Fibroblast of skin of right quadriceps (primary cell): ENCODE data around the gene LDLRAP1.
A peak's percentile ranks its signal among the peaks of the same experiment; 100 is the strongest.
"Not testable (repeated sequence)": the region's sequence is repeated elsewhere in the genome, so short reads cannot be mapped to it uniquely, and the experiment has no call there.

Experiments
- DNase-seq: peaks from one replicate; pipeline ENCODE4 v3.0.0-alpha.2; 2013

LDLRAP1 gene, protein sequence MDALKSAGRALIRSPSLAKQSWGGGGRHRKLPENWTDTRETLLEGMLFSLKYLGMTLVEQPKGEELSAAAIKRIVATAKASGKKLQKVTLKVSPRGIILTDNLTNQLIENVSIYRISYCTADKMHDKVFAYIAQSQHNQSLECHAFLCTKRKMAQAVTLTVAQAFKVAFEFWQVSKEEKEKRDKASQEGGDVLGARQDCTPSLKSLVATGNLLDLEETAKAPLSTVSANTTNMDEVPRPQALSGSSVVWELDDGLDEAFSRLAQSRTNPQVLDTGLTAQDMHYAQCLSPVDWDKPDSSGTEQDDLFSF

DNA sequence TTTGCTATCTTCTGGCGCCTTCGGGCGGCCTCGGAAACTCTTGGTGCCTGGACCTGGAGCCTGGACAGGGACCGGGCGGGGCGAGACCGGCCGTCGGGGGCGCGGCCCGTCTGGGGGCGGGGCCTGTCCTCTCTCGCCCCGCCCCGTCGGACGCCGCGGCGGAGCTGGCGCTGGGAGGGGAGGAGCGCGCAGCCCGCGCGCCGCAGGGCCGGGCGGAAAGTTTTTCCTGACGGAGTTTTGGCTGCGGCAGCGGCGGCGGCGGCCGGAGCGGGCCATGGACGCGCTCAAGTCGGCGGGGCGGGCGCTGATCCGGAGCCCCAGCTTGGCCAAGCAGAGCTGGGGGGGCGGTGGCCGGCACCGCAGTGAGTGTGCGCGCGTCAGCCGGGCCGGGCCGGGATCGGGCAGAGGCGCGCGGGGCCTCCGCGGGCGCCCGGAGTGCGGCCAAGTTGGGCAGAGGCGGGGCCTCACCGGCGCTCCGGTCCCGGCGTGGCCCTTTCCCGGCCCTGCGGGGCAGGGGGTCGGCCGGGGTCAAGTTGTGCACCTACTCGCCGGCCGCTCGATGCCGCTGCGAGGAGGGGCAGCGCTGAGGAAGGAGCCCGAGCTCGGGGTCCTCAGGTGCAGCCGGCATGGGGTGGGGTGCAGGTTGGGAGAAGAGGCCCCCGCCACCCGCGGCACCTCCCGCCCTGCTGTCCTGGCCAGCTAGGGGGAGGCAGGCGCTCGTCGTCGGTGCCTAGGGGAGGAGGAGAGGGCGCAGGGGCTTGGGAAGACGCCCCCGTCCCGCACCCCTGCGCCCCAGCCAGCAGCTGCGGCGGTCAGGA is at the start of gene LDLRAP1:
TSS of gene LDLRAP1 (plus strand) at position 182 of the 818 bp plus-strand sequence. CDS start at position 275, 93 bp downstream.
- peak; percentile 71 for DNase-seq

DNA sequence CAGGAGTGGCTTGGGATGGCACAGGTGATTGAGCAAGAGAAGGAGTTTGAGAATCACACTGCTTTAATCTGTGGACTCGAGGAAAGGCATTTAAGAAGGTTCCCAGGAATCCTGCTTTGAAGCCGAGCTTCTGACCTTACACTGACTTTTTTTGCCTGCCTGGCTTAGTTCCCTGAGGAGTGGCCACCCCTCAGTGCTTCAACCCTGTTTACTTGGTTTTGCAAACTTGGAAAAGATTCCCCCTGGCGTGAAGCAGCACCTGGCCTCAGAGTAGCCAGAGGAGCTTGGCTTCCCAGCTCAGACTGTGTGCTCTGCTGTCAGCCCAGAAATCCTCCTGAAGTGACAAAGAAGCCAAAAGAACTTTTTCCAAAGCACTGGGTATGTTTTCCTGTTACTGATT is 48.5 kb upstream of the LDLRAP1 start:
- DNase-seq = no peak

DNA sequence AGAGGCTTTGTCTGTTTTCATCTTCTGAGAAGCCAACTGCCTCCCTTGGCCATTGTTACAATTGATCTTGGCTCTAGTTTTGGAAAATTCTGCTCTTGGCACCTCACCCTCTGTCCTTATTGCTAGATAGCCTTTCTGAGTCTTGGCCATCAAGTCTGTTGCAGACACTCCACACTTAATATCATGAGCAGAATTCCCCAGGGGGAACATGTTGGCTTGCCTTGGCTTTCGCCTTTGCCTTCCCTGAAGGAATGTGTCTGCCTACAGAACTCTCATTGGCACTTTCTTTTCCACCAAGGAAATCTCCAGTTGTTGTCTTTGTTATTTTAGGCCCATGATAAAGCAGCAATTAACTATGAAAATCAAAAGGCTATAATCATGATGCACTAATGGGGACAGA is 42.7 kb upstream of the LDLRAP1 start:
- DNase-seq = peak; percentile 45

DNA sequence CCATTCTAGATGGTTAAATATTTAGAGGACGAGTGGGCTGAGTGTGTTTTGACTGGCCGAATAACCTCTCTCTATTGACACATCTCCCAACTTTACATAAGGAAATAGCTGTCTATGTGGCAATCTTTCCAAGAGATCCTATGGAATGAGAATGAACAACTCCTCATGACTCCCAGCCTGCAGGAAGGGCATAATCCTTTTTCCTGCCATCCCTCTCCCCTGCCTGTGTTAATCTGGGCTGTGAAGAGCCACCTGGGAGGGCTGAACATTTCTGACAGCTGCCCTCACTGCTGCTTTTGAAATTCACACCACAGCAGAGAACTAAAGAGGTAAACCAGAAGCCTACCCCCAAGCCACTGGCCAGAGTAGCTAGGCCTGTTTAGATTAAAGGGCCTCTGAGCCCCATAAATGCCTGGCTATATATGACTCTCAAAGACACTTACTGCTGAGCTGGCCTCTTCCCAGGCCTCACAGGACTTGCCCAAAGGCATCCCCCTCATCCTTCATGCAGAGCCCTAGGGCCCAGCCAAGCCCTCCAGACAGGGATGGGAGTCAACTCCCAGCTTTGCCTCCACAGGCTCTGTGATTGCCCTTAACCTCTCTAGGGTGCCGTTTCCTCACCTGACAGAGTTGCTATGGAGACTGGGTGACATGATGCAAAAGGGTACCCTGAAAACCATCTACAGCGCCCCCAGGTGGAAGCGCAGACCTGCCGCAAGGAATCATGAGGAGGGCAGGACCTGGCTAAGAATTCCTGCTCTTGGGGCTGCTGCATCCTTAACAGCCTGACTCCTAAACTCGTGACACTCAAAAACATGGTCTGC is 42.0 kb upstream of the LDLRAP1 start:
- peak; percentile 95 for DNase-seq

DNA sequence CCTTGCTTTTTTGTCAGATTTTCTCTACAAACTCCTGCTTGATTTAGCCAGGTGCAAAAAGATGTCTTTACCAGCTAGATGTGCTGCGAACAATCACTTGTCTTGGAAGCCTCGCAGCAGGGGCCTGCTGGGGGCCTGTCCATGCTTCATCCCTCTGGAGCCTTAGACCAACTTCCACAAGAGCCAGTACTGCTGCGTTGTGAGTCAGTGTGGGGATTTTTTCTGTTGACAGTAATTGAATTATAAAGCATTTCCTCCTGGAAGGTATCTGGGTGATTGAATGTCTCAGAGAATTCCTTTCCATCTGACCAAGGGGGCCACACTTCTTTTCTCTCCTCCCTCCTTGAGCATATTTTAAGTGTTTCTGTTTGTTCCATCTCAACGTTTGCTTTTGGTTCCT is 40.4 kb upstream of the LDLRAP1 start:
- peak; percentile 86 for DNase-seq

DNA sequence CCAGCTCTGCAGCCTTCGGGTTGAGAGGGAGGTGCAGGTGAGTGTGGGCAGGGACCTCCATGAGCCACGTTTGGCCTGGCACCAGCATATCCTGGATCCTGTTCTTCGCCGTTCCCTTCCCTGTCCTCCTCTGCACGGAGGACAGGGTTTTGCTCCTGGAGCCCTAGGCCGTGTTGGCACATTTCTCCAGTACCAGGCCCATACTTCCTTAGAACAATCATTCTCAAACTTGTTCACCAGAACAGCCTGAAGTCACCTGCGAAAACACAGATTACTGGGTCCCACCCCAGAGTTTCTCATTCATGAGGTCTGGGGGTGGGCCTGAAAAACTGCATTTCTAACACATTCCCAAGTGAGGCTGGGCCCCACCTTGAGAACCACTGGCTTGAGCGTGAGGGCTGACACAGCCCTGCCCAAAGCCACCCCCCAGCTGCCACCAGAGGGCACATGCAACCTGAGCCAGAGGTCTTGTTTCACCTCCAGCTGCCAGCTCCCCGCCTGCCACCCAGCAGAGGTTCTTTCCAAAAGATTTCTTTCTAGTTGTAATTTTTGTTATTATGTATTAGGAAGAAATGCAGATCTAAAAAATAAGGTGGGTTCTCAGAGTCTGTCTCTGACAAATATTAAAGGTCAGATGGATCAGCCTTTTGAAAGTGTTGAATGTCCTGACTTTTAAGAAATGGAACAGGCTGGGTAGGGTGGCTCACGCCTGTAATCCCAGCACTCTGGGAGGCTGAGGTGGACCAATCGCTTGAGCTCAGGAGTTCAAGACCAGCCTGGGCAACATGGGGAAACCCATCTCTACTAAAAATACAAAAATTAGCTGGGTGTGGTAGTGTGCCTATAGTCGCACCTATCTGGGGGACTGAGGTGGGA is 39.6 kb upstream of the LDLRAP1 start:
- DNase-seq = no peak

DNA sequence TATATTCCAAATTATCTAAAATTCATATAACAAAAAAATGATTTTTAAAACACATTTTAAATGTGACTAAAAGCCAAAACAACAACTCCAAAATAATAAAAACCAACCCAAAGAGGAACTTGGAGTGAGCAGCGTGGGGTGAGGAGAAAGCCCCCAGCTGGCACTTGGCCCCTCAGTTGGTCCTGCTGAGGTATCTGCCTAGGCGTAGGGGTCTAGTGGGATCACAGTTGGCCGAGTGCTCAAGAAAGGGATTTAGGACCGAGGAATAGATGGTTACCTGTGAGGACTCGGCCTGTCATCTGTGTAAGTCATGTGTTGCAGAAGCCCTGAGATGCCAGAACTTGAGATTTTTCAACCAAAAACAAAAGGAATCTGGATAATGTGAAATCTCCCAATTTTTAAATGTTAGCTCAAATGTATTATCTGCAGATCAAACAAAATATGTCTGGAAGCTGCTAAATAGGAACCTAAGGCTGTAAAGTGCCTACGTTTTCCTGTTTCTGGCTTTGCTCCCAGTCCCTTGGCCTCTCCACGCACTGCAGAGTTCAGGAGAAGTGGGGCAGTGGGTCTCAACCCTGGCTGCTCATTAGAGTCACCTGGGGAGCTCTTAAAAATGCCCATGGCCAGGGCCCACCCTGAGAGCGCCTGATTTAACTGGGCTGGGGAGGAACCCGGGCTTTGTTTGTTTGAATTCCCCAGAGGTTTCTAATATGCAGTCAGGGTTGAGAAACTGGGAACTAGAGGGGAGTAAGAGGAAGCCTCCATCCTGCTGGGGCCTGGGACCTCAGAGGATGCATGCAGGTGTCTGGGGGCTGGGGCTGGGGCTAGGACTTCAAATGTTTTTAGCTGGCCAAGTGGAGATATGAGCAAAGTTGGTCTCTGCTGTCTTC is 38.5 kb upstream of the LDLRAP1 start:
- DNase-seq = peak; percentile 73

DNA sequence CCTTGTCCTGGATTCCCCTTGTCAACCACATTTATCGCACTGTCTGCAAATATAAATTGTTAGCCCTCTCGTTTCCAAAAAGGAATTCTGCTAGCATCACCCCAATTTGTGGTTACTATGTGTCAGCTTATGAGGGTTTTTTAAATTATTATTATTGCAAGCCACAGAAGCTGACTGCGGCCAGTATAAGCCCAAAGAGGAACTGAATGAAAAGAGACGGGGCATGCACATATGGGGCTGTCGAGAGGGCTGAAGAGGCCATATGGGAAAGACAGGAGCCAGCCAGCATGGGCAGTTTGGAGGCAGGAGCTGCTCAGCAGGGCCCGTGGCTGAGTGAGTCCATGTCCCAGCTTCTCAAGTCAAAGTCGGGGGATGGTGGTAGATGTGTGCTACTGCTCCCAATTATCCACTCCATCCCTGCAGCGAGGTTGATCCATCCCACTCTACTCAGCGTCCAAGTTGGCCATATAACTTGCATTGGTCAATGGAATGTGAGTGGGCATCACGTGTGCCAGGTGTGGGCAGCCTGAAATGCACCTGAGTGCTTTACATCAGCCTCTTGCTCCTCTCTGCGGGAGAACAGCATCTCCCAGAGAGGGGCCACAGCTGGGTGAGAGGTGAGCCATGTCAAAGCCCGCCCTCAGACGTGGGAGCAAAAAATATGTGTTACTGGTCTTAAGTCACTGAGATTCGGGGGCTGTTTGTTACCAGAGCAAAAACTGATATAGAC is 37.6 kb upstream of the LDLRAP1 start:
- peak; percentile 74 for DNase-seq

DNA sequence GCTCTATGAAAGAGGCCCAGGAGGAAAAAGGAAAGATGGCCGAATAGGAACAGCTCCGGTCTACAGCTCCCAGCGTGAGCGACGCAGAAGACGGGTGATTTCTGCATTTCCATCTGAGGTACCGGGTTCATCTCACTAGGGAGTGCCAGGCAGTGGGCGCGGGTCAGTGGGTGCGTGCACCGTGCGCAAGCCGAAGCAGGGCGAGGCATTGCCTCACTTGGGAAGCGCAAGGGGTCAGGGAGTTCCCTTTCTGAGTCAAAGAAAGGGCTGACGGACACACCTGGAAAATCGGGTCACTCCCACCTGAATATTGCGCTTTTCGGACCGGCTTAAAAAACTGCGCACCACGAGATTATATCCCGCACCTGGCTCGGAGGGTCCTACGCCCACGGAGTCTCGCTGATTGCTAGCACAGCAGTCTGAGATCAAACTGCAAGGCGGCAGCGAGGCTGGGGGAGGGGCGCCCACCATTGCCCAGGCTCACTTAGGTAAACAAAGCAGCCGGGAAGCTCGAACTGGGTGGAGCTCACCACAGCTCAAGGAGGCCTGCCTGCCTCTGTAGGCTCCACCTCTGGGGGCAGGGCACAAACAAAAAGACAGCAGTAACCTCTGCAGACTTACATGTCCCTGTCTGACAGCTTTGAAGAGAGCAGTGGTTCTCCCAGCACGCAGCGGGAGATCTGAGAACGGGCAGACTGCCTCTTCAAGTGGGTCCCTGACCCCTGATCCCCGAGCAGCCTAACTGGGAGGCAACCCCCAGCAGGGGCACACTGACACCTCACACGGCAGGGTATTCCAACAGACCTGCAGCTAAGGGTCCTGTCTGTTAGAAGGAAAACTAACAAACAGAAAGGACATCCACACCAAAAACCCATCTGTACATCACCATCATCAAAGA is 36.6 kb upstream of the LDLRAP1 start:
- not testable (repeated sequence) for DNase-seq

DNA sequence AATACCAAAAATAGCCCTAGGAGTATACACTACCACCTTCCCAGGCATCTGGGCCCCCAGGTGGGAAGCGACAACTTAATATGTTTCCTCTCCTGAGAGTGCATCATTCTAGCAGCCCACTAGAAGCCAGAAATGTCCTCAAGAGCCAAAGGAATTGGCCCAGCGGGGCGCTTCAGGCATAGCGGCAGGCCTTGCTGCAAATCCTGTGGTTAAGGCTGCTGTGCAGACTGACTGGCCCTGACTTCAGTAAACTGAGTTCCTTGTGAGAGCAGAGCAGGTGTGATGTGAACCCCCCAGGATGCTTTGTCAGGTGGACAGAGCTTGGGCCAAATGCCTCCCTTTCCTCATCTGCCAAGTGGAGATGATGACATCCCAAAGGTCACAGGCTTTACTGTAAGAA is 29.7 kb upstream of the LDLRAP1 start:
- no peak for DNase-seq

DNA sequence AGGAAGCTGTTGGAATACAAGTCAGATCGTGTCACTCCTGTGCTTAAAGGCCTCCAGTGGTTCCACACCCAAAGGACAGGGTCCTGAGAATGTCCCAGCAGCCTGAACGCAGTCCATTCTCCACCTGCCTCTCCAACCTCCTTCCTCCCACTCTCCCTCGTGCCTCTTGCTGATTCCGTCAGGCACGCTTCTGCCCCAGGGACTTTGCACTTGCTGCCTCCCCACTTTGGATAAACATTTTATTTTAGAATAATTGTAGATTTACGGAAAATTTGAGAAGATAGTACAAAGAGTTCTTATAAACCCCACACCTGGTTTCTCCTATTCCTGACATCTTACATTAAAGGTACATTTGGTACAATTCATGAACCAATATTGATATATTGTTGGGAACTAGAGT is 28.4 kb upstream of the LDLRAP1 start:
- DNase-seq = no peak

DNA sequence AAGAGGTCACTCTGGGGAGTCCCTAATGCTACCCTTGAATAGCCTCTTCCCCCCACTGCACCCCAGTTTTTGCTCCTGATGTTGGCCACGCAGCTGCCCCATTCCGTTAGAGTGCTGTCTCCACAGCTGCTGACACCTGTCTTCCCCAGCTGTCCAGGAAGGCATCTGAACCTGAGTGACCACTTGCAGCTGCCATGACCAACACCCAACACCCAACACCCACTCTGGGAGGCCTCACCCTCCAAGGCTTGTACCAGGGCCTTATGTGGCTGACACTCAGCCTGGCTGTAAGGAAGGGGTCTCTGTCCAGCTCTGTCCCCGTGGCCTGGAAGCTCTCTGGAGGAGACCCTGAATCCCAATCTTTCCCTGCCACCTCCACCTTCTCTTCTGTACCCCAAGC is 26.7 kb upstream of the LDLRAP1 start:
- no peak for DNase-seq

DNA sequence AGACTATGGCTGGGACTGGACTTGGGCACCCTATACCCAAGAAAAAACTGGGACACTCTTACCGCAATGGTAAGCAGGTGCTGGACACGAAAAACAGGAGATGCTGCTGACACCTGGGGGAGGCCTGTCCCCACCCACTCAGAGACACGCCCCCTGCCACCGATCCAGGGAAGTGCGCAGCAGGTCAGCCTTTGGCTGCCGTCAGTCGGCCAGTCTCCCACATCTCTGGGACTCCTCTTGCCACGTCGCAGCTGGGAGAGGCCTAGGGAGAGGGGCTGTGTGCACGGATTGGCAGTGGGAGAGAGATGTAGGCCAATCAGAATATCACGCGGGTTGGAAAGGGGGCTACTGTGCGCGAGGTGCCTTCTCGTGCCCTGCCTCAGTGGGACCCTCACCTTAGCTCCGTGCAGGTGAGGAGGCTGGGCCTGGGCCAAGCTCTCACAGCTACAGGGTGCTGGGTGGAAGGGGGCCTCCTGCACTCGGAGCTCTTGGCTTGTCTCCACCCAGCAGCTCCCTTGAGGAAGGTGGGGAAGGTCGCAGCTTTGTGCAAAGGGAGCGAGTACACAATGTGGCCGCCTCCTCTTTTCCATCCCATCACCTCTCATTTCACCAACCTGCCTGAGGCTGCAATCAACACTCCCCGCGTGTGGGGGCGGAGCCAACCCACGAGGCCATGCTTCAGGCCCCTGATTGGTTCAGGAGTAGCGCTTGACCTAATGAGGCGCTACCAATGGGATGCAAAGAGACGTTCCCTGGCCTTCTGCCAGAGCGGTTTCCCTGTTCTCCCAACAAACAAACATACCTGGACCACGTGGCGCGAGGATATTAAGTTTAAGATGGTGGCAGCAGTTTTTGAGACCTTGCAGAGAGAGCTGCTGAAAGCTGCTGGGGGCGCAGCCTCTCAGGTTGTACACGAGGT is 25.7 kb upstream of the LDLRAP1 start:
- no peak for DNase-seq

DNA sequence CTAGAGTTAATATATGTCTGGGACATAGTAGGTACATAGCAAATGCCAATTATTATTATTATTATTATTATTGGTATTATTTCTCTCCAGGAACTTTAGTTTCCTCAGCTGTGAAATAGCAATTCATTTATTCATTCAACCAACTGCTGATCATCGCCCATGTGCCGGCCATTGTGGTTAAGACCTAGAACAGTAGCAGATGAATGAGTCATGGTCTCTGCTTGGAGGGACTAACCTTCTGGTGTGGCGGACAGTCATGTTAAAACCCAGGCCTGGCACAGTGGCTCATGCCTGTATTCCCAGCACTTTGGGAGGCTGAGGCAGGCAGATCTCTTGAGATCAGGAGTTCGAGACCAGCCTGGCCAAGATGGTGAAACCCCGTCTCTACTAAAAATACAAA is 23.8 kb upstream of the LDLRAP1 start:
- peak; percentile 77 for DNase-seq

DNA sequence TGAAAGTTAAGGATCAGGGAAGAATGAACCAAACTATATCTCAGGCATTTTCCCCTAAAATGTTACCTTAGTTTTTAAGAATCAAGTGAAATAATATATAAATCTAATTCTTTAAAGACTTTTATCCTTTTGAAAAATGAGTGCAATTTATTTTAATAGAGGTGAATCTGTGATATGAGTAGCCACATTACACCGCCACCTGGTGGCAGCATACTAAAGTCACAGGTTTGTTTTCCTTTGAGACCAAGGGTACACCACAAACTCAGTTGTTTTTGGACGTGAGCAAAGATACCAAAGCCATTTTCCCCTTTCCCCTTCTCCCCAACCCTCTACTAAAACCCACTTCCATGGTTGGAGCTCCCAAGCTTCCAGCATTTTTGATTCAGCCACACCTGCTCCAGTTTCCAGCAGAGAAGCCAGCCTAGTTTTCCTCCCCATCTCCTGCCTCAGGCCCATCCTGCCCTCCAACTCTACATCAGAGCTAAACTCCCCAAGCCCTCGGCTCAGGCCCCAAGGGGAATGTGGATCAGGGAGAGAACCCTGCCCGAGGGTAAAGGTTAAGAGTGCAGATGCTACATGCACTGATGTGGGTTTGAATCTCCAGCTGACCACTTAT is 22.9 kb upstream of the LDLRAP1 start:
- DNase-seq = peak; percentile 63

DNA sequence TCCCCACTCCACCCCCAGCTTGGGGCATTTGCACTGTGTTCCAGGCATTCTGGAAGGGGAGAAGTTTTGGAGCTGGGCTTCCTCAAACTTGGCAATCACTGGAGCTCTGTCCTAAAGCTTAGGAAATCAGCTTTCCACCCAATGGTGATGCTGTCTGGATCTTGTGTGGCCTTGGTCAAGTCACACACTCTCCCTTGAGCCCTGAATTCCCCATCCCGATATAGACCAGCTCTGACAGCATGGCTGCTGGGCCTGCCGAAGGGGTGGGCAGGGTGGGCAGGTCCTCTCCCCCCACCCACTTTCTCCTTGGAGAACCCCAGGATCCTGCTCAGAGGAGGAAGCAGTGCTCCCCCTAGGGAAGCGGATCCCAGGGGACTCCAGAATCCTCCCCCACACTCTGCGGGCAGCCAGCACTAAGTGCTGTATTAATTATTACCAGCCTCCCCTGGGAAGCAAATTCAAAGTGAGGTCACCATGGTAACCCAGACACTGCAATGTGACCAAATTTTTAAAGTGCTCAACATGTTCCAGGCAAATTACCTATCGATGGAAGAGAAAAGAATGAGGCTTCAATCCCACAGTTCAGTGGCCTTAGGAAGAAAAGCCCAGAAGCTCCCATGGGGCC is 21.3 kb upstream of the LDLRAP1 start:
- DNase-seq = peak; percentile 42

DNA sequence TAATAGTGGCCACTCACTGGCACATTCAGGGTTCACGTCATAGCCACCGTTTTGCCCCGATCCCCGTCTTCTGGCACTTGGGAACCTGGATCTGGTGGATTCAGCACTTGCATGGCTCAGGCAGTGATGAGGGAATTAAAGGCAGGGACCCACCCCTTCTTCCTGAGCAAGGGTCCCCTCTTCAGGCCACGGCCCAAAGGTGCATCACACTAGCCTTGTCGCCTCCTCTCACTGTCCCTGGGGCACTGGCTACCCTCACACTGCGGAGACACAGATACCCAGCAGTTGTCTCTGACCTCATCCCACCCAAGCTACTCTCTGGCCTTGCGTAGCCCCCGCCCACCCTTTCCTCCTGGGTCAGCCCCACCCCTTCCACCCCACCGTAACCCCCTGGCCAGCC is 19.9 kb upstream of the LDLRAP1 start:
- DNase-seq = peak; percentile 26
